Fibroblast of mammary gland (primary cell): ENCODE results near the gene PLXNA4.

Experiments used
- DNase-seq: peaks from one replicate; pipeline ENCODE4 v3.0.0-alpha.2; 2010; ENCODE audit warnings: low read depth
- H3K4me3 ChIP-seq: 2 replicates; pipeline ENCODE4 v1.5.1; 2011; ENCODE audit warnings: low read depth, mild to moderate bottlenecking, low read length, moderate library complexity; ENCODE audit not compliant: control insufficient read depth
- TF ChIP-seq, protein P1 (sequence below): conservative IDR thresholded peaks from 2 replicates; pipeline ENCODE4 v1.5.1; 2011; ENCODE audit warnings: low read depth, low read length, inconsistent platforms; ENCODE audit not compliant: control insufficient read depth, insufficient read depth

The PLXNA4 gene

DNA sequence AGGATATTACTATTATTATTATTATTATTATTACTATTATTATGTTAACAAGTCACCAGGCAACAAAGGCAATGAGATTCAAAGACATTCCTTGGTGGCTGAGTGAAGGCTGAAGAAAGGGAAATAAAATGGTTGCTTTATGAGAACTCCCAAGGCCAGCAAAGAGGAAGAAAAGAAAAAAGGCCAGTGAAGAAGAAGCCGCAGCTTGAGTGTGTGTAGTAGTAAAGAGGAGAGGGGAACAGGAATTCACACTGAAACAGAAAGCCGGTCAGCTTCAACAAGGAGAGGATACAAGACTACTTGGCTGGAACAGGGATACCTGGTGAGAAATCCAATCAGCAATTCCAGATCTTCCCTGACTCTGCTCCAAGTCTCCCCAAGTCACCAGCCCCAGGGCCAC is 42.4 kb downstream of the PLXNA4 start:
- no peak overlapping the region for H3K4me3 ChIP-seq
- DNase-seq, result no peak
- TF ChIP-seq, protein P1, sequence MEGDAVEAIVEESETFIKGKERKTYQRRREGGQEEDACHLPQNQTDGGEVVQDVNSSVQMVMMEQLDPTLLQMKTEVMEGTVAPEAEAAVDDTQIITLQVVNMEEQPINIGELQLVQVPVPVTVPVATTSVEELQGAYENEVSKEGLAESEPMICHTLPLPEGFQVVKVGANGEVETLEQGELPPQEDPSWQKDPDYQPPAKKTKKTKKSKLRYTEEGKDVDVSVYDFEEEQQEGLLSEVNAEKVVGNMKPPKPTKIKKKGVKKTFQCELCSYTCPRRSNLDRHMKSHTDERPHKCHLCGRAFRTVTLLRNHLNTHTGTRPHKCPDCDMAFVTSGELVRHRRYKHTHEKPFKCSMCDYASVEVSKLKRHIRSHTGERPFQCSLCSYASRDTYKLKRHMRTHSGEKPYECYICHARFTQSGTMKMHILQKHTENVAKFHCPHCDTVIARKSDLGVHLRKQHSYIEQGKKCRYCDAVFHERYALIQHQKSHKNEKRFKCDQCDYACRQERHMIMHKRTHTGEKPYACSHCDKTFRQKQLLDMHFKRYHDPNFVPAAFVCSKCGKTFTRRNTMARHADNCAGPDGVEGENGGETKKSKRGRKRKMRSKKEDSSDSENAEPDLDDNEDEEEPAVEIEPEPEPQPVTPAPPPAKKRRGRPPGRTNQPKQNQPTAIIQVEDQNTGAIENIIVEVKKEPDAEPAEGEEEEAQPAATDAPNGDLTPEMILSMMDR, result no peak

- TF ChIP-seq, protein P1, result no peak
- no peak for DNase-seq
- H3K4me3 ChIP-seq, result no peak overlapping the region
Observed at GRCh38 chr7:132532281-132532680, 44.0 kb downstream of the PLXNA4 start.

DNA sequence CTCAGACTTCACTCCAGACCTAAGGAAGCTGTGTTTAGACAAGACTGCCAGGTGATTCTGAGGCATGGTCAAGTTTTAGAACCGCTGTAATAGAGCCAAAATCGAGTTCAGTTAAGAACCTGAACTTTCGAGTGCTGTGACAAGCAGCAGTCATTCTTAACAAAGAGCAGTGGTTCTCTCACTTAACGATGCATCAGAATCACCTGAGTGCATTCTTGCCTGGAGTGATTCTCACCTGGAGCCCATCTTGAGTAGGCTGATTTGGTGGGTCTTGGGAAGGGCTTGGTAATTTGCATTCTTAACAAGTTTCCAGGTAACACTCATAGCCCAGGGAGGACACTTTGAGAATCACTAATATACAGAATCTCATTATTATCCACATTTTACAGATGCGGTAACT is 44.7 kb downstream of the PLXNA4 start:
- TF ChIP-seq, protein P1, result no peak
- no peak overlapping the region for H3K4me3 ChIP-seq
- no peak for DNase-seq

DNA sequence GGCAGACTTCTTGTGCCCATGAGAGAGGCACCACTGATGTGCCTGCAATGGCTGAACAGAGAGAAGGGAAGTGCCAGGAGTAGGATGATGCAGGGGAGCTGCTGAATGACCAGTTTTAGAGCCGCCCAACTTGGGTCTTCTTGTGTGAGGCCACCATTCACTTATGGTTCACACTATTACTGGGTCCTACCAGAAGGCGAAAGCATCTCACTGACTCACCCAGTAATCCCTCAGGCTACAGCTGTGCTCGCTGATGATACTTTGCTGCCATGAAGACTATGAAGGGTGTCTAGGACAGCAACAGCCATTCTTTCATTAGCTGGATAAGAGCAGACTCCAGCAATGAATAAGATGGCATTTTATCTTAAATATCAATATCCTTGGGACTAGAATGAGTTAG is 47.6 kb downstream of the PLXNA4 start:
- no peak overlapping the region for H3K4me3 ChIP-seq
- TF ChIP-seq, protein P1, result no peak
- DNase-seq, result no peak

GRCh38 chr7:132527467-132528410 is 48.5 kb downstream of the PLXNA4 start:
- TF ChIP-seq, protein P1, result no peak
- no peak for DNase-seq
- no peak overlapping the region for H3K4me3 ChIP-seq

- no peak for DNase-seq
- no peak overlapping the region for H3K4me3 ChIP-seq
- TF ChIP-seq, protein P1, result no peak
Observed at GRCh38 chr7:132526111-132526740, 50.0 kb downstream of the PLXNA4 start.
